Sciatic nerve (tissue), 2 donors: ENCODE results near the gene SORBS1. TPM values are rescaled to one million over a fixed set of nuclear protein-coding genes. Genes with fewer than 3 reads are reported as not detected.

Experiments used
- ATAC-seq: fragments of 200-7000 bp; cut with Tn5 transposase; one replicate; pipeline ENCODE4 v1.9.1; 2020; ENCODE audit warnings: mild to moderate bottlenecking, moderate library complexity
- DNase-seq: peaks from one replicate; pipeline ENCODE4 v3.0.0-alpha.2; 2020; ENCODE audit warnings: low spot score
- intact Hi-C: fragments of 100-400 bp; cut with DNase I; formaldehyde crosslinking; loops from one replicate; pipeline ENCODE4 v1.14.2; 2022
- total RNA-seq: library from RNA; stranded (reverse); fragmentation: NEBNext Ultra II Directional; extraction: Animal tissue kit (Norgen Biotek cat#: 25700); gene quantifications from one replicate; pipeline ENCODE4 v1.2.1, GENCODE V29; 2021
- donor health status: DM: no; HTN: no; CAD: no.
- donor health status: DM: no; HTN: no; CAD: no.

The SORBS1 gene
- total RNA-seq, result 593 TPM

DNA sequence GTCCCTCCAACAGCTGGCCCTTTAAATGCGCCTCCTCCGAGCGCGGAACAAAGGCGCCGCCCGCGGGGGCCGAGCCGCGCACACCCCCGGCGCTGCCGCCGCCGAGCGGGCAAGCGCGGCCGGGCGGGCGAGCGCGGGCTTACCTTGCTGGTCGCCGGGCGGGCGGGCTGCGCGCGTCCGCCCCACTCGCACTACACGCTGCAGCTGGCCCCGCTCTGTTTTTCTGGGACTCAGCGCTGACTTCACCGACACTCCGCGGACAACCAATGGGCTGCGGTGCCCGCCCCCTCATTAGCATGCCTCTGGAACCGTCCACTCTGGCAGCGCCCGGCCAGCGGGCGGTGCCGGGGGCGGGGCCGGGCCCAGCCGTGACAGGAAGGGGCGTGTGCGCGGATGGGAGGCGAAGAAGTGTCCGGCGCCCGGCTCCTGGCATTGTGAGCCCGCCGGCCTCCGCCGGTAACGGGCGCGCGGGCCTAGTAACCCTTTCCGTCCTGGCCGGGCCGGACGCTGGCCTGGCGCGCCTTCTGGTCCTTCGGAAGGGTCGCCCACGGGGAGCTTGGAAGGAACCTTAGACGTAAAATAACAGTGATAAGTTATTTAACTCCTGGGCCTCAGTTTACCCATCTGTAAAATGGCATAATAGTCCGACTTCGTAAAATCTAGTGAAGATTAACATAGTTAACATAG is at the start of gene SORBS1:
TSS of gene SORBS1 (minus strand) at position 195 of the 687 bp plus-strand sequence. CDS start 120,236 bp downstream, outside the sequence.
- peak; percentile 98 for ATAC-seq
- intact Hi-C loops, result no loop called here
- peak; percentile 96 for DNase-seq

DNA sequence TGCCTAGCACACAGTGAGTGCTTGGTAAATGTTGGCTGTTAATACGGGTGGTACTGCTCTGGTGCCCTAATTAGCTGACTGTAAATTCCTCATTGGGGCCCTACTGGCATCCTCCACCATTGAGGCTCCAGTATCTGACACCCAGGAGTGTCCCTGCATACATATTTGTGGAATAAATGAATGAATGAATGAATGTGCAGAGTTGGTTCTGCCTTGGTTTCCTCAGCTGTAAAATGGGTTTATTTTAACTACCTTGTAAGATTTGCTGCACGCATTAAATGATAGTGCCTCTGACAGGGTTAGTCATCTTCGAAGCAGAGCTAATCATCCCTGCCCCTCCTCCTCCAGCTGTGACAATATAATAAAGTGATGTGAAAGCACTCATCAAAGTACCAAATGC is 49.6 kb upstream of the SORBS1 start:
- no peak for DNase-seq
- no peak for ATAC-seq
- intact Hi-C loops, result no loop called here

DNA sequence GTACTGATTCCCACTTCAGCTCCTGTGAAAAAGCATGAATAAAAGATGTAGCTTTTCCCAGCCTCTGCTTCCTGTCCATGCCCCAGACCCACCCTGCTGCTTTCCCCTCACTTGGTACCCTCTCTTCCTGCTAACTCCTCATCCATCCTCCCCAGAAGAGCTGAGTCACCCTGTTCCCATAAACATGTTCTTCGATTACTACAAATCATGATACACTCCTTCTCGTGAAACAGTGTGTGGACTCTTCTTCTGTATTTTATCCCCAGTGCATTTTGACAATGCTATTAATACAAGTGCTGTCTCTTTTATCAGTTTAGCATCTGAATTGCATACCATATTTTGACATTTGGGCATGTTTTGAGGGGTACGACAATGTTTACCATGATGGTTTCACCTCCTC is 45.8 kb upstream of the SORBS1 start:
- DNase-seq, result no peak
- peak; percentile 23 for ATAC-seq
- intact Hi-C loops, result loop anchor here (10.0 kb wide), 1 partner anchor 232 kb away; no protein-coding TSS in a partner anchor

DNA sequence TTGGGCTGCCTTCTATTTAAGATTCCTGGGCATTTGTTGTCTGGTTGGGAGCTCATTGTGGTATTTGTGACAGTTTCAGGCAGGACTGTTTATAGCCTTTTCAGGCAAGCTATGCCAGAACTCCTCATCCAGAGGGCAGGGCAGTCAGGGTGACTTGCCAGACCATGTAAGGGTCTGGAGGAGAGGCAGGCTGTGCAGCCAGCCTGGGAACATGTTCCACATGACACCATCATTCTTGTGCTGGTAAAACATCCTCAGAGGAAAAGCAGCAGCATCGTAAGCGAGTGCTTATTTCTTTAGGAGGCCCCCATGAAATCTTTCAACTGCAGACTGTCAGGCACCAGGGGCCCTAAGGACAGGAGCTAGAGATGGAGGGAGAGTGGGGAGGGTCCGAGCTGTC is 44.0 kb upstream of the SORBS1 start:
- intact Hi-C loops, result loop anchor here (10.0 kb wide), 1 partner anchor 230 kb away; no protein-coding TSS in a partner anchor
- no peak for DNase-seq

DNA sequence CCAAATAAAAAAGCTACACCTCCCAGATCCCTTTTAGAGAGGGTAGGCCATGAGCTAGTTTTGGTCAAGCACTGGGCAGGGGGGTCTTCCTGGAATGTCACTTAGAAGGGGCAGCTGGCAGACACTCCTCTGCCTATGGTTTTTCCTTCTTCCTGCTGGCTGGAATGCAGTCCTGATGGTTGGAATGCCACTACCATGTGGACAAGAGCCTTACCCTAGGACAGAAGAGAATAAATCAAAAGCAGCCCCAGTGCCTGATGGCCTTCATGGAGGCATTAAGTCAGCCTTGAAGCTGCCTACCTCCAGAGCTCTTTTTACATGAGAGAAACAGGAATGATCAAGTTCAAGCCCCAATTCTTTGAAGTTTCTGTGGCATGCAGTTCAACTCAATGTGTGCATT is 43.5 kb upstream of the SORBS1 start:
- intact Hi-C loops, result loop anchor here (5.0 to 10.0 kb wide), 2 partner anchors 167 to 230 kb away; no protein-coding TSS in a partner anchor
- DNase-seq, result no peak
- ATAC-seq, result no peak

More for the DNA sequence above, 44.0 kb upstream of the SORBS1 start:
- ATAC-seq, result no peak

DNA sequence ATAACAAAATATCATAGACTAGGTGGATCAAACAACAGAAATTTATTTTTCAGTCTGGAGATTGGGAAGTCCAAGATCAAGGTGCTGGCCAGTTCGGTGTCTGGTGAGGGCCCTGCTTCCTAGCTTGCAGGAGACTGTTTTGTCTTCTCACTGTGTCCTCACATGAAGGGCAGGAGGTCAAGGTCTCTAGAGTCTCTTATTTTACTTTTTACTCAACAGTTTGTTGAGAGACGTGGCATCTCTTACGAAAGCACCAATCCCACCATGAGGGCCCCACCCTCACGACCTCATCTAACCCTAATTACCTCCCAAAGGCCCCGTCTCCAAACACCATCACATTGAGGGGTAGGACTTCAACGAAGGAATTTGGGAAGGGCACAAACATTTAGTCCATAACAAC is 41.2 kb upstream of the SORBS1 start:
- intact Hi-C loops, result loop anchor here (5.0 to 10.0 kb wide), 2 partner anchors 165 to 228 kb away; no protein-coding TSS in a partner anchor
- DNase-seq (no peak), ATAC-seq (no peak)

DNA sequence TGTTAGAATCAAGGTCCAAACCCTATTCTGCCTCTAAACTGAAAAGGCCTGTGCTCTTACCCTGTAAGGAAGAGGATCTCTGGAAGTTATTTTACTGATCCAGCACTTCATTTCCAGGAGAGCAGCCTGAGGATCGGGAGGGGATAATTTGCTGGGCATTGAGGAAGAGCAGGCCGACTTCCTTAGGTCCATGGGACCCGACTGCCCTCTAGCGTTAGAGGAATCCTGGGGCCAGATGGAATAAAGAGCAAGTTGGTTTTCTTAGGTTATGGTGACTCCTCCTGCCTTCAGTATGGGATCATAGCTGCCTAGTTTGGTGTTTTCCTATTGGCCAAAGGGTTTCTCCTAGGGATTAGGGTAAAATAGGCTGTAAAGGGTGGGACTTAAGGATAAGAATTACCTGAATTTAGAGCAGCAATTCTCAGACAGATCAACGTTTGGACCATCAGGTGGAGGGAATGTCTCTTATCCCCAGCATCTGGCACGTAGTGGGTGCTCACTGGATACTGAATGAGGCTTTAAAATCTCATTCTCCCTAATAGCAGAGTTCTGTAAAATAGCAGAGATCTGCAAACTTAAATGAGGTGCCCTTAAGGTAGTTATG is 40.0 kb upstream of the SORBS1 start:
- ATAC-seq, result peak; percentile 95
- intact Hi-C loops, result loop anchor here (5.0 to 10.0 kb wide), 2 partner anchors 164 to 226 kb away; no protein-coding TSS in a partner anchor
- DNase-seq, result peak; percentile 86

DNA sequence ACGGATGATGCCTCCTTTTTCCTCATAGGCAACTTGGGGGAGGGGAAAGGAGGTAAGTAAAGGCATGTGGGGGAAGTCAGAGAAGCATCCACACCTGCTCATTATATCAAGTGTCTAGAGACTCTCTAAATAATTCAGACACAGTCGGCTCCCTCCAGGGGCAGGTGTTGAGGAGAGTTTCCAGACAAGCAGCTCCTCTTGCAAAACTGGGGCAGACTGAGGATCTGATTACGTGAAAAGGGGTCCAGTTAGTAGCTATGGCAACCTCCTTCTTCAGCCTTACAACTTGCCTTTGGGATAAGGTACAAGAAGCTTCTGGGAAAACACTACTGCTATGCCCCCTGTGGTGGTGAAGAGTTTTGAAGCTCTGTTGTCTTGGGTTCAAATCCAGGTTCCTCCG is 39.0 kb upstream of the SORBS1 start:
- intact Hi-C loops, result loop anchor here (5.0 to 10.0 kb wide), 2 partner anchors 163 to 225 kb away; no protein-coding TSS in a partner anchor

DNA sequence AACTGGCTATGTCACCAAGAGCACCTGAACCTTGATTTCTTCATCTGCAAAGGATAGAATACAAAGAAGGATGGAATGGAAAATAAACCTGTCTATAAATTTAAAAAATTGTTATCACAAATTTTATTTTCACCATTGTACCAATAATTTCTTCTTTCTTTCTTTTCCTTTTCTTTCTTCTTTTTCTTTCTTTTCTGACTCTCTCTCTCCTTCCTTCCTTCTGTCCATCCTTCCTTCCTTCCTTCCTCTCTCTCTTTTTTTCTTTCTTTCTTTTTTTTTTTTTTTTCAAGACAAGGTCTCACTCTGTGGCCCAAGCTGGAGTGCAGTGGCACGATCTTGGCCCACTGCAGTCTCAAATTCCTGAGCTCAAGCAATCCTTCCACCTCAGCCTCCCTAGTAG is 36.6 kb upstream of the SORBS1 start:
- intact Hi-C loops, result no loop called here
- no peak for ATAC-seq

More for the DNA sequence above, 39.0 kb upstream of the SORBS1 start:
- no peak for DNase-seq
- no peak for ATAC-seq

DNA sequence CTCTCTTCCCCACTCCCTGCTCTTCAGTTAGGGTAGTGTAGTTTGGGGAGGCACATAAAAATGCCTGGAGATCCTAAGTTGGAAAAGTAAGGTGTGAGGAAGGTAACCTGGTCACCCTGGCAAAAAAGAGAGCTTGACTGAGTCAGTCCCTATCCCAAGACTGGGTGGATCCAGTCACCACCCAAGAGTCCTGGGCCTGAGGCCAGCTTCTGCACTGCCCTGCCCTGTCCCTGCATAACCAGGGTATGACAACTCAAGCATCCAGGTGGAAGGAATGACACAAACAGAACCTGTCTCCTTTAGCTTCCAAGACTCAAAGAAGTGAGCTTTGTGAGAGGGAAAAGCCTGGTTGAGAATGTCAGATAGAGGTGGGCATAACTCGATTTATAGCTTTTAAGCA is 26.9 kb upstream of the SORBS1 start:
- DNase-seq (no peak), ATAC-seq (no peak)
- intact Hi-C loops, result no loop called here

More for the DNA sequence above, 36.6 kb upstream of the SORBS1 start:
- no peak for DNase-seq

DNA sequence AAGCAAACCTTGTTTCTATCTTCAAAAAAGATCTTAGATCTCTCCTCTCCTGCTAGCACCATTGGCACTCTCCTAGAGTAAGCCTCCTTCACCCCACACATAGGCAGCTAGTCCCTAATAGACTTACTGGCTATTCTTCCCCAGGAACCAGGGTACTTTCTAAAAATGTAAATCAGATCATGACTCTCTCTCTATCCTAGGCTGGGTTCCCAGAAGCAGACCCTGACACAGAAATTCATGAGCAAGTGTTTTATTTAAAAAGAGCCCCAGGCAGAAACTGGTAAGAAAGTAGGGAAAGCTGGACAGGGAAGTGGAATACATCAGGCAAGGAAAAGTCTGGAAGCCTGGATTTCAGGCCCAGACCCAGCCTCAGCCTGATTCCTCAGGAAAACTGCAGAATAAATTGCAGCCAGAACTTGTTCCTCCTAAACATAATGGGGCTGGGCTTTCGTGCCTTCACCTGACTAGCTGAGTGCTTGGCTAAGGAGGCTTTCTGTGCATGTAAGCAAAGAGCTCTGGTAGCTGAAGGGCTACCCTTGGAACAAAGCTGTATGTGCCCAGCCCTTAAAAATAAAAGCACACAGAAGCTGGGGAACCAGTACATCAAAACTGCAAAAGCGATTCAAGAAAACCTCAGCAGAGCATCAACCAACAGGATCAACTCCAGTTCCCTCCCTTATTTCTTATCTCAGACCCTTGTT is 18.8 kb upstream of the SORBS1 start:
- DNase-seq, result no peak
- intact Hi-C loops, result no loop called here
- no peak for ATAC-seq

DNA sequence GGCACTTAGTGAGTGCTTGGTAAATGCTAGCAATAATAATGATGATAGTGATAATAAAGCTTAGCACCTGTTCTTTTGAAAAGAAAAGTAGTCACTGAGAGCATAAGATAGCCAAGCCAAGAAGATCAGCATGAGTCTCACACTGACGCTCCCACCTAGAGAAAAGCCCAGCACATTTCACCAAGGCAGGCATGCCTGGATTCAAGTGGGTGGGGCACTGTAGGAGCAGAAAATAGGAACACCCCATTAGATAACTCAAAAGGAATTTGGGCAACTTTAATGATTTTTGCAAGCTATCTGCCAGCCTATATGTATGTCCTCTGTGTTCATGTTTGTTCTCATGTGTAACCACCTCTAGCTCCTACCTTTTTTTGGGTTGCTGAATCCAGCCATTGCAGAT is 18.1 kb upstream of the SORBS1 start:
- no peak for DNase-seq
- intact Hi-C loops, result no loop called here
- ATAC-seq, result no peak

DNA sequence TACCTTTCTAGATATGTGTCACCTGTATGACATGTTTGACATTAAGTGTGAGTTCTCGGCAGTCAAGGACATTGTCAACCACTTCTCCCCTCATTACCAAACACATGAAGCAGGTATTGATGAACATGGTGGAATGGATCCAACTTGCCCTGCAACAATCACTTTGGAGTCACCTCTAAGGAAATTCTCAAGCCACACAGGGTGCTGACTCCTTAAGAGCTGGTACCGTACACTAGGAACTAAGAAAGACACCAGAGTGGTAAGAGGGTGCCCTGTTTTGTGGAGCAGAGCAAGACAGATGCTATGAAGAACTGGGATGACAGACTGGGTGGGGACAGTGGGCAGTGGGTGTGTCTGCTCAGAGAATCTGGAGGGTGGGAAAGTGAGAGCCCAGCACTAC is 17.4 kb upstream of the SORBS1 start:
- no peak for DNase-seq
- intact Hi-C loops, result no loop called here
- ATAC-seq, result no peak

DNA sequence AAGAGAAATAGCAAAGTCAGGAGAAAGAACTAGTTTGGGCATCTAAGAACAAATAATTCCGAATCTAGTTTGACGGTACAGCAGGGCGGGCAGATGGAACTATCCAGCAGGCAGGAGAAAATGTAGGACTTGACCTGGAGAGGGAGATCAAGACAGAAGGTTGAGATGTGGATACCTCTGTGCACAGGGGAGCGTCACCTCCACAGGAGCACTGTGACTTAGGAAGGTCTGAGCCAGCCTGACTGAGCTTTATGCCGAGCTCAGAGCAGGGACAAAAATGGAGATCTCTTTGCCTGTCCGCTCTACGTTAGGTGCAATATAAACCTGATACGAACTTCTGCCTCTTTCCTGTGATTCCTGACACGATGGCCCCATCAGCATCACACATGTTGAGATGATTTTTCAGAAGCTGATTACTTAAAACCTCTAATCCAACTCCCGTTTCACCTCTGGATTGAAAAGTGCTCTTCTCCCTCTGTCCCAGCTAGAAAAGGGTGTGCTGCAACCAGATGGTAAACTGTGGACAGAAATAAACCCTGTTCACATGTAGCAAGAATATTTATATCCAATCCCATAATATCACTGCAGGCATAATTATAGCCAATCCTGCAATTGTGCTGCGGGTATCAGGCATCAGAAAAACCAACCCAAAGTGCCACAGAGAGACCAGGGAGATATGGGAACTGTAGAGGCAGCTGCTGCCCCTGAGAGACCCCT is 13.6 kb upstream of the SORBS1 start:
- DNase-seq (no peak), ATAC-seq (no peak)
- intact Hi-C loops, result no loop called here

DNA sequence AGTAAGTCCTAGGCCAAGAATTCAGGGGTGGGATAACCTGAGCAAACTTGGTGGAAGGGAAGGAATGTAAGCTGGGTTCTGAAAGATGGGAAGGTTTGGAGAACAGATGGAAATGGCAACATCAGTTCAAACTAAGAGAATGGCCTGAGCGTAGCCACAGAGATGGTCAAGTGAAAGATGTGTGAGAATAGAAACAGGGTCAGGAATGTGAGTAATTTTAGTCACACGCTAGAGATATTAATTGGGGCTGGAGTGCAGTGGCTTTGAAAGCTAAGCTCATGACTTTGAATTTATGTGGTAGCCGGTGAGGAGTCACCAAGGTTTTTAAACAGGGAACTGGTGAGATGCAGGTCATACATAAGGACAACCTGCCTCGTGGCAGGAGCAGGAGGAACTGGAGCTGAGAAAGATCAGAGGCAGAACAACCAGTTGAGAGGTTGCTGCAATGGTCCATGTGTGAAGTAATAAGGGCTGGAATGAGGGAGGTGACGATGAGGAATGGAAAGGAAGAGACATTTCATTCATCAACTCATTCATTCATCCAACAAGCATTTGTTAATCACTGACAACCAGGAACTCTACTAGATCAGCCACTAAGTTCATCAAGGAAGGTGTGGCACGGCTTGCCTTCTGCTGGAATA is 12.9 kb upstream of the SORBS1 start:
- DNase-seq (no peak), ATAC-seq (no peak)
- intact Hi-C loops, result no loop called here

DNA sequence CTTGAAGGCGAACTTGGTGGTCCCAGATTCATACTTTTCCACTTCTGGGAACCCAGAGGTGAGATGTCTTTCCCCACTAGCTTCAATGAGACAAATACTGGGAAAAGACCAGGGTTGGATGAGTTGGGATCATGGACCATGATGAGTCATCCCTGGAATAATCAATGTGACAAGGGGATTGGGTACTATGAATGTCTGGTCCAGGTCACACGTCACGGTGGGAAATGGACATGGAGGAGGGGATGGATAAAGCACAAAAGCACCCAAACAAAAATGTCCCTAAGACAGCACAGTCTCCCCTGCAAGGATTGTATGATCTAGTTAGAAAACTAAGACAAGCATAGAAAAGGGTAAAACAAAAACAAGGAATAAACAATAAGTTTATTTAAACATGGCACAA is 12.4 kb upstream of the SORBS1 start:
- intact Hi-C loops, result no loop called here
- DNase-seq (no peak), ATAC-seq (no peak)

DNA sequence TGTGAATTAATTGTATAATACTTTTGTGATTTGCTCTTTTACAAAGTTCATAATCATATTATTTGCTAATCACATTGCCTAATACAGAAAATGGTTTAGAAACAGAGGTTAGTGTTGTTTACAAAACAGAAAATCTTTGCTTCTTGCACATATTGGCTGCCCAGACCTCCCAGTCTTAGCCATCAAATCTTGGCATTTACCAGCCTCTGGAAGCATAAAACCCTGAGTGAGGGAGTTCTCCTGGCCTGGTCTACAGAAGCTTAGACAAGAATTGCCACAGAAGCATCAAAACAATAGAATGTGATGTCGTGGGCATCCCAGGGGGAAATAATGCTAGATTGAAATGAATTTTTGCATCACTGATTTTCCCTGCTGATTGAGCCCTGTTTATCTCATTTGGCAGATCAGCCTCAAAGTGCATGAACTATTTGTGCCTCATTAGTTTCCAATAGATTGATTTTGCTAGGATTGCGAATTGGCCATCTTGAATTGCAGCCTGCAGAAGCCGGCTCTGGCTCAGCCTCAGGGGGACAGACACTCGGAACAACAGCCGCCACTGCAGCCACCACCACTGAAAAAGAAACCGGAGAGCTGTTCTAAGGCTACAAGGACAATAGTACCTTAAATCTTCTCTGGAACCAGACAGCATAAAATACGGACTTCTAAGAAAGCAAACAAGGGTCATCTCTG is 11.1 kb upstream of the SORBS1 start:
- ATAC-seq, result peak; percentile 17
- DNase-seq, result no peak
- intact Hi-C loops, result no loop called here

DNA sequence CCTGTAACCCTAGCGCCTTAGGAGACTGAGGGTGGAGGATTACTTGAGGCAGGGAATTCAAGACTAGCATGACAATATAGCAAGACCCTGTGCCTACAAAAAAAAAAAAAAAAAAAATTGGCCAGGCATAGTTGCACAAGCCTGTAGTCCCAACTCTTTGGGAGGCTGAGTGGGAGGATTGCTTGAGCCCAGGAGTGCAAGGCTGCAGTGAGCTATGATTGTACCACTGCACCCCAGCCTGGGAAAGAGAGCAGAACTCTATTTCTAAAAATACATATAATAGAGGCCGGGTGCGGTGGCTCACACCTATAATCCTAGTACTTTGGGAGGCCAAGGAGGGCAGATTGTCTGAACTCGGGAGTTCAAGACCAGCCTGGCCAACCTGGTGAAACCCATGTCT is 10.2 kb upstream of the SORBS1 start:
- intact Hi-C loops, result no loop called here
- DNase-seq, result no peak
- ATAC-seq, result no peak
